Right lobe of liver (tissue), 6 donors: ENCODE measurements around the gene LYZ. TPM values are rescaled to one million over a fixed set of nuclear protein-coding genes. Genes with fewer than 3 reads are reported as not detected.
A peak's percentile ranks its signal among the peaks of the same experiment; 100 is the strongest.

Experiments used
- ATAC-seq, 4 donors: fragments of 200-7000 bp; cut with Tn5 transposase; one replicate each; pipeline ENCODE4 v1.9.1; 2020; ENCODE audit warnings: mild to moderate bottlenecking in 4 of 4, moderate library complexity in 4 of 4
- DNase-seq, 3 donors: peaks; one replicate each; pipeline ENCODE4 v3.0.0-alpha.2; 2020
- H3K27ac ChIP-seq, 3 donors: fragments of 200-600 bp; one replicate each; pipeline ENCODE4 v1.8.0; 2022
- H3K27me3 ChIP-seq, 2 donors: fragments of 200-600 bp; one replicate each; pipeline ENCODE4 v1.8.0; 2022
- H3K36me3 ChIP-seq, 4 donors: fragments of 200-600 bp; sonication (generic) in 1 of 4; one replicate each; pipeline versions ENCODE4 v1.5.1 to v1.8.0; 2017 to 2022; ENCODE audit warnings: control low read depth in 1 of 4
- H3K4me1 ChIP-seq, 4 donors: fragments of 200-600 bp; sonication (generic) in 1 of 4; one replicate each; pipeline versions ENCODE4 v1.5.1 to v1.8.0; 2017 to 2022; ENCODE audit warnings: control low read depth in 1 of 4
- H3K4me3 ChIP-seq, 3 donors: fragments of 200-600 bp; one replicate each; pipeline ENCODE4 v1.8.0; 2022
- H3K9me3 ChIP-seq, 4 donors: fragments of 200-600 bp; sonication (generic) in 1 of 4; one replicate each; pipeline versions ENCODE4 v1.5.1 to v1.8.0; 2017 to 2022; ENCODE audit warnings: control low read depth in 1 of 4
- POLR2A ChIP-seq: fragments of 450-650 bp; IDR thresholded peaks from one replicate; pipeline ENCODE4 v1.6.1; 2017; ENCODE audit warnings: antibody characterized with exemption, mild to moderate bottlenecking
- WGBS: methylation state at CpG from one replicate; pipeline ENCODE4 v1.1.6; 2018; ENCODE audit warnings: low coverage, low lambda C conversion rate; ENCODE audit not compliant: insufficient coverage; ENCODE audit errors: missing lambda C conversion rate; 5-methylcytosine and 5-hydroxymethylcytosine counted together
- intact Hi-C, 2 donors: fragments of 100-400 bp; cut with DNase I; formaldehyde crosslinking; loops; one replicate each; pipeline versions ENCODE4 v1.11.2 to v1.14.1; 2022
- total RNA-seq, 6 experiments: library from RNA; depleted of rRNA in 2 of 6; stranded (reverse); fragments of >200 nt in 2 of 6; fragmentation: NEBNext Ultra II Directional in 3 of 6; extraction: Animal tissue kit (Norgen Biotek cat#: 25700) in 3 of 6; gene quantifications; one replicate each; pipeline versions ENCODE4 v1.1.0 to v1.2.4, GENCODE V29; 2016 to 2023
- TF ChIP-seq, protein P1 (sequence below), 4 donors: fragments of 200-600 bp in 3 of 4; fragments of 450-650 bp in 1 of 4; IDR thresholded peaks; one replicate each; pipeline versions ENCODE4 v1.5.1 to v1.8.0; 2016 to 2022; ENCODE audit warnings: antibody characterized with exemption in 4 of 4, mild to moderate bottlenecking in 2 of 4
- donor health status: DM: no; HTN: yes; CAD: no.
- donor health status: DM: no; HTN: no; CAD: no.
- donor health status: DM: no; HTN: no; CAD: no.
- donor health status: DM: no; HTN: yes; CAD: no.
- donor health status: DM: no; HTN: yes; CAD: no.

Gene LYZ
- total RNA-seq, 6 experiments from 2014 or later = 3.5 to 69.9 (median 18.8) TPM

- Histone ChIP-seq H3K36me3 (no peaks in the 10 kb centered on the region), H3K27ac (no peak overlapping the region), H3K9me3 (no peaks in the 10 kb centered on the region), H3K4me1 (no peaks in the 10 kb centered on the region), H3K27me3 (no peaks in the 10 kb centered on the region), H3K4me3 (no peak overlapping the region)
- no peak for ATAC-seq
- WGBS = 89% methylated on average over 1 of the region's 1 CpG
- intact Hi-C loops = no loop called here
- no peak for DNase-seq
- TF ChIP-seq, protein P1, sequence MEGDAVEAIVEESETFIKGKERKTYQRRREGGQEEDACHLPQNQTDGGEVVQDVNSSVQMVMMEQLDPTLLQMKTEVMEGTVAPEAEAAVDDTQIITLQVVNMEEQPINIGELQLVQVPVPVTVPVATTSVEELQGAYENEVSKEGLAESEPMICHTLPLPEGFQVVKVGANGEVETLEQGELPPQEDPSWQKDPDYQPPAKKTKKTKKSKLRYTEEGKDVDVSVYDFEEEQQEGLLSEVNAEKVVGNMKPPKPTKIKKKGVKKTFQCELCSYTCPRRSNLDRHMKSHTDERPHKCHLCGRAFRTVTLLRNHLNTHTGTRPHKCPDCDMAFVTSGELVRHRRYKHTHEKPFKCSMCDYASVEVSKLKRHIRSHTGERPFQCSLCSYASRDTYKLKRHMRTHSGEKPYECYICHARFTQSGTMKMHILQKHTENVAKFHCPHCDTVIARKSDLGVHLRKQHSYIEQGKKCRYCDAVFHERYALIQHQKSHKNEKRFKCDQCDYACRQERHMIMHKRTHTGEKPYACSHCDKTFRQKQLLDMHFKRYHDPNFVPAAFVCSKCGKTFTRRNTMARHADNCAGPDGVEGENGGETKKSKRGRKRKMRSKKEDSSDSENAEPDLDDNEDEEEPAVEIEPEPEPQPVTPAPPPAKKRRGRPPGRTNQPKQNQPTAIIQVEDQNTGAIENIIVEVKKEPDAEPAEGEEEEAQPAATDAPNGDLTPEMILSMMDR (IDR thresholded peaks at IDR 0.05) = no peak
- TF ChIP-seq POLR2A = no peak
These were observed 34.9 kb downstream of the LYZ start for GRCh38 chr12:69383074-69383473.

DNA sequence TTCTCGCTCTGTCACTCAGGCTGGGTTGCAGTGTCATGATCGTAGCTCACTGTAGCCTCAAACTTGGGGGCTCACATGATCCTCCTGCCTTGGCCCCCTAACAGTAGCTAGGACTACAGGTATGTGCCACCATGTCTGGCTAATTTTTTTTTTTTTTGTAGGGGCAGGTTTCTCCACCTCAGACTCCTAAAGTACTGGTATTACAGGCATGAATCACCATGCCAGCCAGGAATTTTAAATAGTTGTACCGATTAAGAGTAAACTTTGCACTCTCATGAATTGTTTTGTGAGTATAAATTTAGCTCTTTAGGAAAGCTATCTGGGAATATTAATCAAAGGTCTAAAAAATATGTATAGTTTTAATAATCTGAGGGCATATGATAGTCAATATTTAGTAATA is 36.9 kb downstream of the LYZ start:
- Histone ChIP-seq H3K27ac (no peak overlapping the region), H3K9me3 (no peaks in the 10 kb centered on the region), H3K4me1 (no peaks in the 10 kb centered on the region), H3K27me3 (no peaks in the 10 kb centered on the region), H3K4me3 (no peak overlapping the region), H3K36me3 (no peaks in the 10 kb centered on the region)
- ATAC-seq (no peak), DNase-seq (no peak)
- WGBS = 72% methylated on average over 3 of the region's 3 CpGs
- TF ChIP-seq, protein P1 (IDR thresholded peaks at IDR 0.05) = no peak
- no peak for TF ChIP-seq POLR2A
- intact Hi-C loops = no loop called here

GRCh38 chr12:69386921-69387320 is 38.7 kb downstream of the LYZ start:
- H3K4me3 ChIP-seq = no peak overlapping the region
- no peaks in the 10 kb centered on the region for H3K4me1 ChIP-seq
- no peaks in the 10 kb centered on the region for H3K27me3 ChIP-seq
- no peak overlapping the region for H3K27ac ChIP-seq
- no peaks in the 10 kb centered on the region for H3K9me3 ChIP-seq
- intact Hi-C loops = no loop called here
- DNase-seq (no peak), ATAC-seq (no peak)
- 93% methylated on average over 2 of the region's 2 CpGs for WGBS
- no peaks in the 10 kb centered on the region for H3K36me3 ChIP-seq
- TF ChIP-seq, protein P1 (IDR thresholded peaks at IDR 0.05) = no peak
- TF ChIP-seq POLR2A = no peak

GRCh38 chr12:69388371-69388770 is 40.2 kb downstream of the LYZ start:
- H3K9me3 ChIP-seq = no peaks in the 10 kb centered on the region
- no peak overlapping the region for H3K4me3 ChIP-seq
- H3K36me3 ChIP-seq = no peaks in the 10 kb centered on the region
- DNase-seq (no peak), ATAC-seq (peak; percentile 61 to 78 (median 64))
- intact Hi-C loops = no loop called here
- no peaks in the 10 kb centered on the region for H3K27me3 ChIP-seq
- no peaks in the 10 kb centered on the region for H3K4me1 ChIP-seq
- TF ChIP-seq, protein P1 (IDR thresholded peaks at IDR 0.05) = peak; percentile 55 to 66 (median 61)
- TF ChIP-seq POLR2A = no peak
- 64% methylated on average over 1 of the region's 1 CpG for WGBS
- H3K27ac ChIP-seq = no peak overlapping the region

- H3K4me1 ChIP-seq = no peaks in the 10 kb centered on the region
- DNase-seq = no peak
- TF ChIP-seq POLR2A = no peak
- TF ChIP-seq, protein P1 (IDR thresholded peaks at IDR 0.05) = no peak
- intact Hi-C loops = no loop called here
- no peaks in the 10 kb centered on the region for H3K27me3 ChIP-seq
- H3K4me3 ChIP-seq = no peak overlapping the region
- no peak for ATAC-seq
- H3K27ac ChIP-seq = no peak overlapping the region
- no peaks in the 10 kb centered on the region for H3K9me3 ChIP-seq
- H3K36me3 ChIP-seq = no peaks in the 10 kb centered on the region
- 44% methylated on average over 1 of the region's 1 CpG for WGBS
These were observed 41.6 kb downstream of the LYZ start for GRCh38 chr12:69389831-69390230.
